Transverse colon (tissue), 4 donors: ENCODE results near the gene FLNA. TPM values are rescaled to one million over a fixed set of nuclear protein-coding genes. Genes with fewer than 3 reads are reported as not detected.

Source experiments
- DNase-seq: peaks from one replicate; pipeline ENCODE4 v3.0.0-alpha.2; 2019
- H3K27ac ChIP-seq, 4 donors: fragments of 200-600 bp; sonication (generic); 2 replicates each; pipeline ENCODE4 v1.5.1; 2016 to 2018; ENCODE audit warnings: inconsistent platforms in 4 of 4
- H3K27me3 ChIP-seq: fragments of 200-600 bp; sonication (generic); 2 replicates; pipeline ENCODE4 v1.5.1; 2017; ENCODE audit warnings: inconsistent platforms
- H3K36me3 ChIP-seq, 4 donors: fragments of 200-600 bp; sonication (generic); 2 replicates each; pipeline ENCODE4 v1.5.1; 2017 to 2019; ENCODE audit warnings: inconsistent platforms in 4 of 4
- H3K4me1 ChIP-seq, 4 donors: fragments of 200-600 bp; sonication (generic); 2 replicates each; pipeline ENCODE4 v1.5.1; 2017 to 2020; ENCODE audit warnings: inconsistent platforms in 4 of 4
- H3K4me3 ChIP-seq, 4 donors: fragments of 200-600 bp; sonication (generic); 1 replicate in 1 of 4; 2 replicates in 3 of 4; pipeline versions ENCODE4 v1.5.1 to v1.6.1; 2017 to 2019; ENCODE audit warnings: inconsistent platforms in 4 of 4
- H3K9me3 ChIP-seq, 2 donors: fragments of 200-600 bp; sonication (generic); 2 replicates each; pipeline ENCODE4 v1.5.1; 2017 to 2019; ENCODE audit warnings: inconsistent platforms in 2 of 2
- CTCF ChIP-seq, 5 experiments: fragments of 200-600 bp in 3 of 5; fragments of 450-650 bp in 2 of 5; sonication (generic) in 3 of 5; IDR thresholded peaks; 1 replicate in 2 of 5; 2 replicates in 3 of 5; pipeline ENCODE4 v1.5.1; 2016 to 2017; ENCODE audit warnings: antibody characterized with exemption in 5 of 5, inconsistent platforms in 3 of 5, mild to moderate bottlenecking in 2 of 5, moderate library complexity in 1 of 5
- EP300 ChIP-seq: sonication (generic); formaldehyde crosslinking; IDR thresholded peaks from one replicate; pipeline ENCODE4 v1.6.1; 2017; ENCODE audit warnings: antibody characterized with exemption, low read depth
- POLR2A ChIP-seq: fragments of 450-650 bp; IDR thresholded peaks from one replicate; pipeline ENCODE4 v1.6.1; 2016; ENCODE audit warnings: antibody characterized with exemption, mild to moderate bottlenecking, moderate library complexity
- POLR2AphosphoS5 ChIP-seq, 3 donors: sonication (generic); formaldehyde crosslinking; IDR thresholded peaks; one replicate each; pipeline ENCODE4 v1.6.1; 2016; ENCODE audit warnings: antibody characterized with exemption in 3 of 3
- WGBS, 2 donors: methylation state at CpG; one replicate each; pipeline ENCODE4 v1.1.5; 2018; ENCODE audit warnings: low coverage in 1 of 2; 5-methylcytosine and 5-hydroxymethylcytosine counted together
- in situ Hi-C, 4 donors: fragments of 200-750 bp; cut with MboI; loops; one replicate each; pipeline versions ENCODE4 v1.15.0 to v1.15.1; 2017; ENCODE audit warnings: low sequenced_read_pairs in 3 of 4, low pct_ligation_motif_present in 1 of 4, low pct_unique_long_range_greater_than_20kb in 1 of 4
- intact Hi-C: fragments of 100-400 bp; cut with DNase I; formaldehyde crosslinking; loops from one replicate; pipeline ENCODE4 v1.15.1; 2023; ENCODE audit warnings: low total_unique reads
- total RNA-seq, 4 donors: library from RNA; depleted of rRNA; stranded (reverse); fragments of >200 nt; gene quantifications; one replicate each; pipeline ENCODE4 v1.1.0, GENCODE V29; 2016

The FLNA gene
- total RNA-seq, 4 donors from 2014 or later, result 632 to 3,163 (median 1,262) TPM

- Histone ChIP-seq H3K4me1 (peaks cover 0 to 11% (median 5%) of the 10 kb centered on the region in 4 donors), H3K36me3 (peaks cover 0 to 5% (median 0%) of the 10 kb centered on the region in 4 donors), H3K4me3 (no peak overlapping the region), H3K27ac (peak overlapping the region in 3 of 4 donors; percentile 58 to 99 (median 70)), H3K9me3 (no peaks in the 10 kb centered on the region), H3K27me3 (no peaks in the 10 kb centered on the region)
- TF ChIP-seq CTCF (IDR thresholded peaks at IDR 0.05) (no peak), POLR2A (no peak), EP300 (no peak), POLR2AphosphoS5 (IDR thresholded peaks at IDR 0.05) (no peak)
- DNase-seq, result no peak
- 88% methylated on average over 13 of the region's 13 CpGs; no CpG with 5 or more reads in 1 of the 2 donors for WGBS, 2 donors
- in situ Hi-C loops (no loop called here), intact Hi-C loops (loop anchor here (5.0 kb wide), 1 partner anchor 45 kb away; the partner anchor contains the start of gene RPL10)
Observed at GRCh38 chrX:154352466-154352865, 22.0 kb downstream of the FLNA start.

GRCh38 chrX:154352012-154352401 lies 22.4 kb downstream of the FLNA start:
- DNase-seq, result peak; percentile 7
- H3K9me3 ChIP-seq, result no peaks in the 10 kb centered on the region

GRCh38 chrX:154351183-154352011 lies 23.0 kb downstream of the FLNA start:
- 67% methylated on average over 27 of the region's 30 CpGs; no CpG with 5 or more reads in 1 of the 2 donors for WGBS, 2 donors
- Histone ChIP-seq H3K9me3 (no peaks in the 10 kb centered on the region), H3K27ac (peak overlapping the region; percentile 40 to 99 (median 64)), H3K36me3 (peaks cover 0 to 5% (median 0%) of the 10 kb centered on the region in 4 donors), H3K4me1 (peaks cover 0 to 11% (median 5%) of the 10 kb centered on the region in 4 donors), H3K27me3 (no peaks in the 10 kb centered on the region), H3K4me3 (no peak overlapping the region)
- DNase-seq, result peak; percentile 71
- TF ChIP-seq POLR2A, result no peak
- no peak for TF ChIP-seq EP300
- TF ChIP-seq CTCF (IDR thresholded peaks at IDR 0.05), result no peak
- TF ChIP-seq POLR2AphosphoS5 (IDR thresholded peaks at IDR 0.05), result no peak
- intact Hi-C loops (loop anchor here (5.0 kb wide), 1 partner anchor 46 kb away; the partner anchor contains the start of gene RPL10), in situ Hi-C loops (no loop called here)

More at GRCh38 chrX:154352012-154352401, 22.4 kb downstream of the FLNA start:
- TF ChIP-seq POLR2AphosphoS5 (IDR thresholded peaks at IDR 0.05), result no peak
- TF ChIP-seq POLR2A, result no peak
- 89% methylated on average over 5 of the region's 14 CpGs; no CpG with 5 or more reads in 1 of the 2 donors for WGBS, 2 donors
- Histone ChIP-seq H3K4me1 (peaks cover 0 to 11% (median 5%) of the 10 kb centered on the region in 4 donors), H3K36me3 (peaks cover 0 to 5% (median 0%) of the 10 kb centered on the region in 4 donors), H3K27ac (peak overlapping the region; percentile 40 to 99 (median 64)), H3K27me3 (no peaks in the 10 kb centered on the region), H3K4me3 (no peak overlapping the region)
- in situ Hi-C loops, result no loop called here
- intact Hi-C loops, result loop anchor here (5.0 kb wide), 1 partner anchor 45 kb away; the partner anchor contains the start of gene RPL10

DNA sequence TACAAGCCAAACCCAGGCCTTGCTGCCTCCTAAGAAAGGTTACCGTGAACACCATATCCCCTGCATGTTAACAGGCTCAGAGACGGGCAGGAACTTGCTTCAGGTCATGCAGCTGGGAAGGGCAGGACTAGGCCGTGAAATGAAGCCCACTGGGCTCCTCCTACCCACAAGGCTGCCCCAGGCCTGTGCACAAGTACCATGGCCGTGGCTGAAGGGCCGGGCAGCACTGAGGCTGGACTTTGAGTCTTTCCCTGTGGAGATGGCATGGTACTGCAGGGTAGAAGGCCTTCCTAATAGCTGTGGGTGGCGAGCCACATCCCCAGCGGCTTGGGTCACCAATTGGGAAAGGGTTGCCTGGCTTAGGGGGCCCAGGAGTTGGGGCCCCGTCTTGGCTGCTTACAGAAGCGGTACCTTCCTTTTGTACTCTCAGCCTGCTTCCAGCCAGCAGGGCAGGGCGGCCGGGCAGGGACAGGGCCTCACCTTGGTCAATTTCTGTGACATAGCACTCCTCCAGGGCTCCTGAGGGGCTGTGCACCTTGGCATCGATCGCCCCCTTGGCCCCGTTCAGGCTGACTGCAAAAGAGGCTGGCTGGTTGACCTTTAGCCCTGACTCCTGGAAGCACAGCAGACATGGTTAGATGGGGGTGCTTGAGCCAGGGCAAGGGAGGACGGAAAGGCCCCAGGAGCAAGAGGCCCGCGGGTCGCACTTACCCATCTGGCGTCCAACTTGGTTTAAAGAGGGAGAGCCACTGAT lies 23.8 kb downstream of the FLNA start:
- in situ Hi-C loops (no loop called here), intact Hi-C loops (loop anchor here (5.0 kb wide), 1 partner anchor 47 kb away; the partner anchor contains the start of gene RPL10)
- TF ChIP-seq POLR2A (no peak), POLR2AphosphoS5 (IDR thresholded peaks at IDR 0.05) (no peak), CTCF (IDR thresholded peaks at IDR 0.05) (peak in 1 of 5 experiments; percentile 34), EP300 (no peak)
- Histone ChIP-seq H3K4me3 (no peak overlapping the region), H3K36me3 (peaks cover 0 to 5% (median 0%) of the 10 kb centered on the region in 4 donors), H3K4me1 (peaks cover 0 to 11% (median 5%) of the 10 kb centered on the region in 4 donors), H3K9me3 (no peaks in the 10 kb centered on the region), H3K27ac (peak overlapping the region; percentile 40 to 99 (median 64)), H3K27me3 (no peaks in the 10 kb centered on the region)
- WGBS, 2 donors, result 76% methylated on average over 19 of the region's 19 CpGs; no CpG with 5 or more reads in 1 of the 2 donors
- DNase-seq, result peak; percentile 17
